A673 (cell line): Measurements from ENCODE around the gene MARK1. TPM values are rescaled to one million over a fixed set of nuclear protein-coding genes. Genes with fewer than 3 reads are reported as not detected.

Experiments
- BruUV-seq: library from RNA; stranded (reverse); fragments of 400-500 nt; replicated peaks from 2 replicates; lab custom pipeline; 2021; lab: Mats Ljungman, UMichigan
- CTCF ChIA-PET: fragments of 300-600 bp; sonication (Branson Sonifier 250); formaldehyde crosslinking; loops from one replicate; lab custom pipeline; 2022; ENCODE audit warnings: antibody characterized with exemption; lab: Charles Lee
- POLR2A ChIA-PET: fragments of 300-600 bp; sonication (Branson Sonifier 250); formaldehyde crosslinking; loops from one replicate; lab custom pipeline; 2022; ENCODE audit warnings: antibody characterized with exemption; ENCODE audit not compliant: low non-redundant PET; lab: Charles Lee
- DNase-seq: peaks from one replicate; pipeline ENCODE4 v3.0.0-alpha.2; 2015; ENCODE audit warnings: low spot score
- H3K27ac ChIP-seq: fragments of 200-600 bp; sonication (generic); 2 replicates; pipeline ENCODE4 v1.5.1; 2016; ENCODE audit warnings: mixed run types, low read depth, mild to moderate bottlenecking, mixed read lengths, antibody characterized with exemption, low read length; ENCODE audit not compliant: poor library complexity, severe bottlenecking
- H3K27me3 ChIP-seq: fragments of 200-600 bp; sonication (generic); replicated peaks from 2 replicates; pipeline ENCODE4 v1.6.1; 2017; ENCODE audit warnings: mixed run types, low read depth, mild to moderate bottlenecking, mixed read lengths, antibody characterized with exemption, low read length; ENCODE audit not compliant: insufficient read depth, poor library complexity
- H3K36me3 ChIP-seq: fragments of 200-600 bp; sonication (generic); 2 replicates; pipeline ENCODE4 v1.6.1; 2016; ENCODE audit warnings: mixed run types, mild to moderate bottlenecking, mixed read lengths, antibody characterized with exemption, low read length; ENCODE audit not compliant: insufficient read depth, poor library complexity, severe bottlenecking
- H3K4me1 ChIP-seq: fragments of 200-600 bp; sonication (generic); 2 replicates; pipeline ENCODE4 v1.6.1; 2017; ENCODE audit warnings: mixed run types, mild to moderate bottlenecking, mixed read lengths, antibody characterized with exemption, low read length; ENCODE audit not compliant: insufficient read depth, poor library complexity, severe bottlenecking
- H3K4me3 ChIP-seq: fragments of 200-600 bp; sonication (generic); 2 replicates; pipeline ENCODE4 v1.5.1; 2016; ENCODE audit warnings: low read depth, mixed run types, mild to moderate bottlenecking, mixed read lengths, low read length; ENCODE audit not compliant: poor library complexity, severe bottlenecking
- H3K9me3 ChIP-seq: fragments of 200-600 bp; sonication (generic); 2 replicates; pipeline ENCODE4 v1.6.1; 2016; ENCODE audit warnings: mixed run types, low read depth, mild to moderate bottlenecking, mixed read lengths, antibody characterized with exemption, low read length; ENCODE audit not compliant: poor library complexity, severe bottlenecking
- EZH2 ChIP-seq: fragments of 200-600 bp; sonication (generic); IDR thresholded peaks from 2 replicates; pipeline ENCODE4 v1.6.1; 2017; ENCODE audit warnings: borderline replicate concordance, low read depth, mild to moderate bottlenecking, mixed read lengths, antibody characterized with exemption, low read length; ENCODE audit not compliant: poor library complexity, severe bottlenecking
- intact Hi-C: fragments of 100-400 bp; cut with micrococcal nuclease; formaldehyde crosslinking; loops from one replicate; pipeline ENCODE4 v1.10.0; 2022; ENCODE audit not compliant: unreplicated experiment
- total RNA-seq: library from RNA; stranded (reverse); gene quantifications from 2 replicates; pipeline ENCODE4 v1.2.3, GENCODE V29; 2021
- TF ChIP-seq, protein P1 (sequence below): fragments of 300-800, 200-600 bp; sonication (generic); conservative IDR thresholded peaks from 2 replicates; pipeline ENCODE4 v1.5.1; 2017; ENCODE audit warnings: low read depth, mild to moderate bottlenecking, antibody characterized with exemption, low read length, moderate library complexity, mixed read lengths

MARK1 gene
- total RNA-seq, 1 experiment from 2014 or later: 5.1 TPM

DNA sequence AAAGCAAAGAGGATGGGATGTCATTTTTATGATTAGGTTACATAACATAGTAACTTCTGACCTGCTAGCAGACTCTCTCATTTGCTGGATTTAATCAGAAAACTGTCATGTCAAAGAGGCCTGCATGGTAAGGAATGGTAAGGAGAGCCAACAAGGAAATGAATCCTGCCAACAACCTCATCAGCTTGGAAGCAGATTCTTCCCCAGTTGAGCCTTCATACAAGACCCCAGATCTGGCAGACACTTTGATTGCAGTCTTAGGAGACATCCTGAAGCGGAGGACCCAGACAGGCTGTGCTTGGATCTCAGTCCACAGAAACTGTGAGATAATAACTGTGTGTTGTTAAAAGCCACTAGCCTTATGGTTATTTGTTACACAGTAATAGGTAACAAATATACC is 27.6 kb upstream of the MARK1 start:
- Histone ChIP-seq H3K9me3 (no peaks in the 10 kb centered on the region), H3K27ac (no peak overlapping the region), H3K4me1 (no peaks in the 10 kb centered on the region), H3K27me3 (peaks cover 24% of the 10 kb centered on the region), H3K4me3 (no peak overlapping the region), H3K36me3 (no peaks in the 10 kb centered on the region)
- intact Hi-C loops: no loop called here
- POLR2A ChIA-PET: no interaction called here
- TF ChIP-seq, protein P1, sequence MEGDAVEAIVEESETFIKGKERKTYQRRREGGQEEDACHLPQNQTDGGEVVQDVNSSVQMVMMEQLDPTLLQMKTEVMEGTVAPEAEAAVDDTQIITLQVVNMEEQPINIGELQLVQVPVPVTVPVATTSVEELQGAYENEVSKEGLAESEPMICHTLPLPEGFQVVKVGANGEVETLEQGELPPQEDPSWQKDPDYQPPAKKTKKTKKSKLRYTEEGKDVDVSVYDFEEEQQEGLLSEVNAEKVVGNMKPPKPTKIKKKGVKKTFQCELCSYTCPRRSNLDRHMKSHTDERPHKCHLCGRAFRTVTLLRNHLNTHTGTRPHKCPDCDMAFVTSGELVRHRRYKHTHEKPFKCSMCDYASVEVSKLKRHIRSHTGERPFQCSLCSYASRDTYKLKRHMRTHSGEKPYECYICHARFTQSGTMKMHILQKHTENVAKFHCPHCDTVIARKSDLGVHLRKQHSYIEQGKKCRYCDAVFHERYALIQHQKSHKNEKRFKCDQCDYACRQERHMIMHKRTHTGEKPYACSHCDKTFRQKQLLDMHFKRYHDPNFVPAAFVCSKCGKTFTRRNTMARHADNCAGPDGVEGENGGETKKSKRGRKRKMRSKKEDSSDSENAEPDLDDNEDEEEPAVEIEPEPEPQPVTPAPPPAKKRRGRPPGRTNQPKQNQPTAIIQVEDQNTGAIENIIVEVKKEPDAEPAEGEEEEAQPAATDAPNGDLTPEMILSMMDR: no peak
- no peak for TF ChIP-seq EZH2
- DNase-seq: no peak
- no TSS peak for BruUV-seq
- CTCF ChIA-PET: no interaction called here

DNA sequence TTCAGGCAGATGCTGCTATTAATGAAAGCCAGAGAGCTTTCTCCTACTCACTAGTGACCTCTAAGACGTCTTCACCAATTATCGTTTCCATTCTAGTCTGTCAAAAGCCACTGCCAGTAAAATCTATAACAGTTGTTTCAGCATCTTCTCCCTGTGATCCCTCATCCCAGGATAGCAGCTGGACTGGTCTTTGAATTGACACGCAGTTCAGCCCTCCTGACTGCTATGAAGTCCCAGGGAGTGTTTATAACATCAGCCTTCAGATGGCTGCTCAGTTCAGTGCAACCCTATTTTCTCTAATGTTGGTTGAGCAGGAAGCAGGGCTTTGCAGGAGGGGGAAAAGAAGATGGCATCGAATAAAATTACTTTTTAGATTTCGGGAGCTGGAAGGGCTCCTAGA is 23.6 kb upstream of the MARK1 start:
- POLR2A ChIA-PET: no interaction called here
- no peak for DNase-seq
- BruUV-seq: no TSS peak
- Histone ChIP-seq H3K4me1 (no peaks in the 10 kb centered on the region), H3K36me3 (no peaks in the 10 kb centered on the region), H3K4me3 (no peak overlapping the region), H3K9me3 (no peaks in the 10 kb centered on the region), H3K27me3 (peaks cover 12% of the 10 kb centered on the region), H3K27ac (no peak overlapping the region)
- intact Hi-C loops: no loop called here
- CTCF ChIA-PET: no interaction called here
- no peak for TF ChIP-seq EZH2
- TF ChIP-seq, protein P1: no peak

GRCh38 chr1:220507085-220507484 is 20.9 kb upstream of the MARK1 start:
- CTCF ChIA-PET: no interaction called here
- H3K27ac ChIP-seq: no peak overlapping the region
- BruUV-seq: no TSS peak
- POLR2A ChIA-PET: no interaction called here
- H3K4me1 ChIP-seq: no peaks in the 10 kb centered on the region
- no peak overlapping the region for H3K4me3 ChIP-seq
- H3K27me3 ChIP-seq: peaks cover 18% of the 10 kb centered on the region
- H3K36me3 ChIP-seq: no peaks in the 10 kb centered on the region
- DNase-seq: no peak
- H3K9me3 ChIP-seq: no peaks in the 10 kb centered on the region
- TF ChIP-seq EZH2: no peak
- TF ChIP-seq, protein P1: no peak
- intact Hi-C loops: no loop called here
